HepG2 (cell line): ENCODE data around the gene OSBPL3. TPM values are rescaled to one million over a fixed set of nuclear protein-coding genes. Genes with fewer than 3 reads are reported as not detected.

Experiments used
- ATAC-seq: fragments of 200-7000 bp; cut with Tn5 transposase; 3 replicates; pipeline ENCODE4 v1.9.1; 2020; ENCODE audit warnings: mild to moderate bottlenecking, moderate library complexity
- BruUV-seq: library from RNA; stranded (reverse); fragments of 400-500 nt; replicated peaks from 2 replicates; lab custom pipeline; 2021; lab: Mats Ljungman, UMichigan
- CTCF ChIA-PET: fragments of 300-600 bp; formaldehyde crosslinking; extraction: SDS; loops from one replicate; lab custom pipeline; 2021; ENCODE audit warnings: low total read pairs, inconsistent platforms, low intra/inter-chr PET ratio; lab: Yijun Ruan, JAX
- POLR2A ChIA-PET: fragments of 350-600 bp; sonication (Branson Sonifier 250); formaldehyde crosslinking; loops from one replicate; lab custom pipeline; 2020; ENCODE audit warnings: antibody characterized with exemption, inconsistent platforms; lab: Yijun Ruan, JAX
- DNase-seq: peaks from one replicate; pipeline ENCODE4 v3.0.0-alpha.2; 2015; ENCODE audit warnings: low spot score
- FAIRE-seq: peaks from 3 replicates; lab custom pipeline; 2011; peaks lifted over from hg19 to GRCh38; lab: Jason Lieb, UNC
- H2AFZ ChIP-seq: one replicate; pipeline ENCODE4 v1.6.1; 2011; ENCODE audit warnings: low read length, inconsistent platforms
- H3K27ac ChIP-seq: fragments of 300-600 bp; 3 replicates; pipeline ENCODE4 v1.8.0; 2011; ENCODE audit warnings: mixed run types, mild to moderate bottlenecking, mixed read lengths, low read length, inconsistent platforms; ENCODE audit not compliant: insufficient read depth; ENCODE audit errors: extremely low read length
- H3K27me3 ChIP-seq, 2 experiments: fragments of 200-600 bp in 1 of 2; 2 replicates in 1 of 2; 3 replicates in 1 of 2; pipeline versions ENCODE4 v1.6.0 to v1.8.0; 2011; ENCODE audit warnings: low read length in 2 of 2, mild to moderate bottlenecking in 2 of 2, moderate library complexity in 2 of 2, inconsistent platforms in 1 of 2; ENCODE audit not compliant: insufficient read depth in 2 of 2, control insufficient read depth in 1 of 2
- H3K36me3 ChIP-seq, 2 experiments: fragments of 200-600 bp in 1 of 2; replicated peaks in 1 of 2; 2 replicates in 1 of 2; 3 replicates in 1 of 2; pipeline versions ENCODE4 v1.5.1 to v1.8.0; 2011; ENCODE audit warnings: low read length in 2 of 2, inconsistent platforms in 1 of 2; ENCODE audit not compliant: insufficient read depth in 2 of 2, control insufficient read depth in 1 of 2
- H3K4me1 ChIP-seq: 2 replicates; pipeline ENCODE4 v1.5.1; 2012; ENCODE audit warnings: low read length, inconsistent platforms; ENCODE audit not compliant: insufficient read depth
- H3K4me2 ChIP-seq: 2 replicates; pipeline ENCODE4 v1.6.0; 2011; ENCODE audit warnings: low read depth, low read length, inconsistent platforms
- H3K4me3 ChIP-seq, 3 experiments: fragments of 200-600 bp in 1 of 3; sonication (generic), shearing (Covaris generic) in 1 of 3; replicated peaks in 1 of 3; 2 replicates each; pipeline ENCODE4 v1.5.1; 2011 to 2016; ENCODE audit warnings: low read length in 3 of 3, inconsistent platforms in 2 of 3, low read depth in 2 of 3, mild to moderate bottlenecking in 2 of 3, control low read depth in 1 of 3, mixed read lengths in 1 of 3; ENCODE audit not compliant: insufficient read depth in 1 of 3
- H3K79me2 ChIP-seq: one replicate; pipeline ENCODE4 v1.6.1; 2011; ENCODE audit warnings: low read length, inconsistent platforms; ENCODE audit not compliant: insufficient read depth
- H3K9ac ChIP-seq: 2 replicates; pipeline ENCODE4 v1.6.0; 2011; ENCODE audit warnings: mild to moderate bottlenecking, low read depth, low read length, inconsistent platforms; ENCODE audit not compliant: insufficient read depth
- H3K9me3 ChIP-seq: 2 replicates; pipeline ENCODE4 v1.5.1; 2012; ENCODE audit warnings: mild to moderate bottlenecking, low read length
- H4K20me1 ChIP-seq: 2 replicates; pipeline ENCODE4 v1.6.0; 2011; ENCODE audit warnings: inconsistent platforms, mild to moderate bottlenecking, low read length, moderate library complexity; ENCODE audit not compliant: insufficient read depth
- HOXA5 ChIP-seq: sonication (generic); formaldehyde crosslinking; IDR thresholded peaks from 2 replicates; pipeline ENCODE4 v1.4.0; 2020; ENCODE audit warnings: missing genetic modification reagents
- PHF8 ChIP-seq: sonication (generic); formaldehyde crosslinking; IDR thresholded peaks from 2 replicates; pipeline ENCODE4 v1.5.0; 2020; ENCODE audit warnings: missing genetic modification reagents
- STAT6 ChIP-seq: sonication (generic); formaldehyde crosslinking; IDR thresholded peaks from 2 replicates; pipeline ENCODE4 v1.4.0; 2020; ENCODE audit warnings: missing genetic modification reagents, mild to moderate bottlenecking, borderline replicate concordance
- TAF1 ChIP-seq: sonication (generic); formaldehyde crosslinking; IDR thresholded peaks from 2 replicates; pipeline ENCODE4 v1.4.0; 2020; ENCODE audit warnings: missing genetic modification reagents
- TEF ChIP-seq: sonication (generic); formaldehyde crosslinking; IDR thresholded peaks from 2 replicates; pipeline ENCODE4 v1.5.0; 2020; ENCODE audit warnings: missing genetic modification reagents
- TRIM24 ChIP-seq: sonication (generic); formaldehyde crosslinking; IDR thresholded peaks from 2 replicates; pipeline ENCODE4 v1.8.0; 2022; ENCODE audit warnings: mild to moderate bottlenecking, missing genetic modification reagents
- WGBS: methylation state at CpG from one replicate; pipeline ENCODE4 v1.1.6; 2017; ENCODE audit warnings: low lambda C conversion rate; 5-methylcytosine and 5-hydroxymethylcytosine counted together
- in situ Hi-C: cut with HindIII; loops from 2 replicates; pipeline ENCODE4 v1.10.0; 2017; ENCODE audit warnings: low pct_unique_long_range_greater_than_20kb; ENCODE audit not compliant: extremely low pct_ligation_motif_present
- intact Hi-C: fragments of 100-400 bp; cut with micrococcal nuclease; formaldehyde crosslinking; loops from one replicate; pipeline ENCODE4 v1.10.0; 2022; ENCODE audit not compliant: unreplicated experiment
- polyA plus RNA-seq, 8 experiments: library from polyadenylated mRNA; depleted of rRNA in 3 of 8; stranded (reverse) in 7 of 8; unstranded in 1 of 8; fragments of >200 nt; fragmentation: Illumina TruSeq in 4 of 8; extraction: Trizol in 4 of 8; gene quantifications; 2 replicates each; pipeline versions ENCODE4 v1.2.1 to v1.2.3, GENCODE V29; 2011 to 2016; ENCODE audit warnings: low read depth in 4 of 8, missing spikeins in 1 of 8, mixed read lengths in 1 of 8; ENCODE audit not compliant: insufficient read depth in 1 of 8
- total RNA-seq, 5 experiments: library from RNA; depleted of rRNA; stranded (reverse); fragments of >200 nt; fragmentation: Illumina TruSeq; extraction: Trizol; gene quantifications; 2 replicates each; pipeline ENCODE4 v1.2.3, GENCODE V29; 2016; ENCODE audit warnings: low read depth in 1 of 5
- TF ChIP-seq, protein P1 (sequence below): sonication (generic); formaldehyde crosslinking; IDR thresholded peaks from 2 replicates; pipeline ENCODE4 v1.4.0; 2020; ENCODE audit warnings: missing genetic modification reagents
- TF ChIP-seq, protein P2 (sequence below): sonication (generic); formaldehyde crosslinking; IDR thresholded peaks from 2 replicates; pipeline ENCODE4 v1.4.0; 2020; ENCODE audit warnings: missing genetic modification reagents
- TF ChIP-seq, protein P3 (sequence below): sonication (generic); formaldehyde crosslinking; conservative IDR thresholded peaks from 2 replicates; pipeline ENCODE4 v1.8.1; 2023; ENCODE audit warnings: missing genetic modification reagents

The OSBPL3 gene
- total and polyA plus RNA-seq, 2 of the 13 experiments (the other 11 are each of a cell fraction or from before 2014, with no cell fraction given), result 8.8 to 28.9 TPM

DNA sequence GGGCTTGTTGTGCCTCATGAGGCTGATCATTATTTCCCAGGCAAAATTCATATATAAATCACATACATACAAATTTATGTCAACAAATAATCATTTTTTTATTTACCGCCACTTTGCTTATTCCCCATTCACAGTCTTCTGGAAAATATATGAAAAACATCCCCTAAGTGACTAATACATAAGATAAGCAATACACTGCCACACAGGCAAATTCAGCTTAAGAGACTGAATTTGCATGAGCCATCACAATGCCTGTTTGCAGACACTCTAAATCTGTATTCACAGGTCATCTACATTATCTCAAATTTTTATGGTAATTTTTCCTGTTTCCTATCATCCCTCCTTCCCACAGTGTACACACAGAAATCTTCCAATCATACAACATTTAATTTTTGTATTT, 13.2 kb downstream of the OSBPL3 start (continued):
- TF ChIP-seq, protein P1, sequence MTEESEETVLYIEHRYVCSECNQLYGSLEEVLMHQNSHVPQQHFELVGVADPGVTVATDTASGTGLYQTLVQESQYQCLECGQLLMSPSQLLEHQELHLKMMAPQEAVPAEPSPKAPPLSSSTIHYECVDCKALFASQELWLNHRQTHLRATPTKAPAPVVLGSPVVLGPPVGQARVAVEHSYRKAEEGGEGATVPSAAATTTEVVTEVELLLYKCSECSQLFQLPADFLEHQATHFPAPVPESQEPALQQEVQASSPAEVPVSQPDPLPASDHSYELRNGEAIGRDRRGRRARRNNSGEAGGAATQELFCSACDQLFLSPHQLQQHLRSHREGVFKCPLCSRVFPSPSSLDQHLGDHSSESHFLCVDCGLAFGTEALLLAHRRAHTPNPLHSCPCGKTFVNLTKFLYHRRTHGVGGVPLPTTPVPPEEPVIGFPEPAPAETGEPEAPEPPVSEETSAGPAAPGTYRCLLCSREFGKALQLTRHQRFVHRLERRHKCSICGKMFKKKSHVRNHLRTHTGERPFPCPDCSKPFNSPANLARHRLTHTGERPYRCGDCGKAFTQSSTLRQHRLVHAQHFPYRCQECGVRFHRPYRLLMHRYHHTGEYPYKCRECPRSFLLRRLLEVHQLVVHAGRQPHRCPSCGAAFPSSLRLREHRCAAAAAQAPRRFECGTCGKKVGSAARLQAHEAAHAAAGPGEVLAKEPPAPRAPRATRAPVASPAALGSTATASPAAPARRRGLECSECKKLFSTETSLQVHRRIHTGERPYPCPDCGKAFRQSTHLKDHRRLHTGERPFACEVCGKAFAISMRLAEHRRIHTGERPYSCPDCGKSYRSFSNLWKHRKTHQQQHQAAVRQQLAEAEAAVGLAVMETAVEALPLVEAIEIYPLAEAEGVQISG (CRISPR knock-in tag), result no peak
- TF ChIP-seq, protein P2, sequence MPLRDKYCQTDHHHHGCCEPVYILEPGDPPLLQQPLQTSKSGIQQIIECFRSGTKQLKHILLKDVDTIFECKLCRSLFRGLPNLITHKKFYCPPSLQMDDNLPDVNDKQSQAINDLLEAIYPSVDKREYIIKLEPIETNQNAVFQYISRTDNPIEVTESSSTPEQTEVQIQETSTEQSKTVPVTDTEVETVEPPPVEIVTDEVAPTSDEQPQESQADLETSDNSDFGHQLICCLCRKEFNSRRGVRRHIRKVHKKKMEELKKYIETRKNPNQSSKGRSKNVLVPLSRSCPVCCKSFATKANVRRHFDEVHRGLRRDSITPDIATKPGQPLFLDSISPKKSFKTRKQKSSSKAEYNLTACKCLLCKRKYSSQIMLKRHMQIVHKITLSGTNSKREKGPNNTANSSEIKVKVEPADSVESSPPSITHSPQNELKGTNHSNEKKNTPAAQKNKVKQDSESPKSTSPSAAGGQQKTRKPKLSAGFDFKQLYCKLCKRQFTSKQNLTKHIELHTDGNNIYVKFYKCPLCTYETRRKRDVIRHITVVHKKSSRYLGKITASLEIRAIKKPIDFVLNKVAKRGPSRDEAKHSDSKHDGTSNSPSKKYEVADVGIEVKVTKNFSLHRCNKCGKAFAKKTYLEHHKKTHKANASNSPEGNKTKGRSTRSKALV, result no peak

DNA sequence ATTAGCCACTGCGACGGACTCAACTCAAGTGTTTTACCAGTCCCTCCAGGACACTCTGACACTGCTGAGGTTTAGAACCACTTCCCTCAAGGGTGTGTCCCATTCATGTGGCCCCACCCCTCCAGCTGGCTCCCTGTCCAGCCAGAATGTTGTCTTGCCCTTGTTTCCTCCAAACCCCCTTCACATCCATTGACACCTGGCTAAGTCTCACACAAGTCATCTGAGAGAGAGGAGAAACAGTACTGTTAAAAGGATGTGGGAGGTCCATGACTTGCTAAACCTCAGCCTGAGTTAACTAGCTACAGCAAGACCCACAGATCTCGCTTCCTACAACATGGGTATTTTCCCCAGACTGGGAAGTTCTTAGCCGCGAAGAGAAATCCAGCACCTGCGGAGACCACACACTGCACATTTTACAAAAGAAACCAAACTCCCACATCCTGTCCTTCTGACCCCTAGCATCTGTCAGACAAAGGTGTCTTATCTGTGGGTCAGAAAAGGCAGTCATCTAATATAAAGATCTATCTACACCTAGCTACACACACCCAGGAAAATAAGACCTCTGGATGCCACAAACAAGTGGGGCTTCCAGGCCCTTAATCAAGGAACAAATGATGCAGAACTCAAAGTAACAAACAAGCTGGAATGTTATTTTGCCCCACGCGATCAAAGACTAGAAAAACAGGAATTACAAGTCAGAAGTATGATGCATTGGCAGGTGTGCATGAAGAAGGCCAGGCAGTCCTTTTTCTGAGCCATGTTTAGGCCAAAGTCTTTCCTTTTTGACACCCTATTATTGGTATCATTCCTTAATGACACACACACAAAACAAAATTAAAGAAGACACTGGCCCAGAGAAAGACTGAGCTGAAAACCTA, 13.9 kb downstream of the OSBPL3 start:
- WGBS, result 88% methylated on average over 8 of the region's 8 CpGs
- in situ Hi-C loops, result no loop called here
- peaks cover 33% of the 10 kb centered on the region for H3K4me1 ChIP-seq
- H3K9ac ChIP-seq, result no peak overlapping the region
- no peaks in the 10 kb centered on the region for H3K36me3 ChIP-seq
- intact Hi-C loops, result no loop called here
- DNase-seq, result no peak
- H3K79me2 ChIP-seq, result peaks cover 91% of the 10 kb centered on the region
- no peak overlapping the region for H2AFZ ChIP-seq
- no peak overlapping the region for H3K4me2 ChIP-seq
- no peaks in the 10 kb centered on the region for H3K9me3 ChIP-seq
- no peak overlapping the region for H3K27ac ChIP-seq
- CTCF ChIA-PET, result no interaction called here
- no peaks in the 10 kb centered on the region for H3K27me3 ChIP-seq
- no peak for ATAC-seq
- H3K4me3 ChIP-seq, result no peak overlapping the region
- no peaks in the 10 kb centered on the region; the same call in 1 of the 2 replicates for H4K20me1 ChIP-seq
- no peak for FAIRE-seq
- BruUV-seq, result no TSS peak
- POLR2A ChIA-PET, result no interaction called here
- TF ChIP-seq TAF1 (CRISPR knock-in tag), result no peak
- no peak for TF ChIP-seq TEF (CRISPR knock-in tag)
- no peak for TF ChIP-seq PHF8 (CRISPR knock-in tag)
- no peak for TF ChIP-seq HOXA5 (CRISPR knock-in tag)
- no peak for TF ChIP-seq STAT6 (CRISPR knock-in tag)
- no peak for TF ChIP-seq TRIM24 (CRISPR knock-in tag)
- TF ChIP-seq, protein P3, sequence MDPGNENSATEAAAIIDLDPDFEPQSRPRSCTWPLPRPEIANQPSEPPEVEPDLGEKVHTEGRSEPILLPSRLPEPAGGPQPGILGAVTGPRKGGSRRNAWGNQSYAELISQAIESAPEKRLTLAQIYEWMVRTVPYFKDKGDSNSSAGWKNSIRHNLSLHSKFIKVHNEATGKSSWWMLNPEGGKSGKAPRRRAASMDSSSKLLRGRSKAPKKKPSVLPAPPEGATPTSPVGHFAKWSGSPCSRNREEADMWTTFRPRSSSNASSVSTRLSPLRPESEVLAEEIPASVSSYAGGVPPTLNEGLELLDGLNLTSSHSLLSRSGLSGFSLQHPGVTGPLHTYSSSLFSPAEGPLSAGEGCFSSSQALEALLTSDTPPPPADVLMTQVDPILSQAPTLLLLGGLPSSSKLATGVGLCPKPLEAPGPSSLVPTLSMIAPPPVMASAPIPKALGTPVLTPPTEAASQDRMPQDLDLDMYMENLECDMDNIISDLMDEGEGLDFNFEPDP (CRISPR knock-in tag), result 0 out of 2 replicates have a peak, but pooled peaks have one; percentile 31
